IPS DF 6.9 (cell line): ENCODE results near the gene KCNK10.

Experiments used
- DNase-seq: peaks from one replicate; pipeline ENCODE4 v3.0.0-alpha.2; 2013; ENCODE audit warnings: low read depth, low spot score
- H3K27ac ChIP-seq: one replicate; pipeline ENCODE4 v1.5.1; 2013; ENCODE audit warnings: low read length, control low read depth
- H3K27me3 ChIP-seq: 2 replicates; pipeline ENCODE4 v1.6.1; 2013; ENCODE audit warnings: mild to moderate bottlenecking, low read length; ENCODE audit not compliant: control insufficient read depth, insufficient read depth
- H3K36me3 ChIP-seq: 2 replicates; pipeline ENCODE4 v1.6.1; 2013; ENCODE audit warnings: low read length; ENCODE audit not compliant: control insufficient read depth, insufficient read depth
- H3K4me1 ChIP-seq: 2 replicates; pipeline ENCODE4 v1.6.1; 2013; ENCODE audit warnings: low read length; ENCODE audit not compliant: control insufficient read depth, insufficient read depth
- H3K4me3 ChIP-seq: 2 replicates; pipeline ENCODE4 v1.5.1; 2013; ENCODE audit warnings: mild to moderate bottlenecking, low read length
- H3K9me3 ChIP-seq: 2 replicates; pipeline ENCODE4 v1.6.1; 2013; ENCODE audit warnings: low read length, inconsistent platforms; ENCODE audit not compliant: control insufficient read depth, insufficient read depth
- whole genome bisulfite sequencing: extraction: QIAGEN DNeasy Blood & Tissue Kit; methylation state at CpG from one replicate; pipeline ENCODE4 v1.1.7; 2013; ENCODE audit warnings: mixed read lengths, missing lambda C conversion rate; ENCODE audit not compliant: insufficient read length, insufficient coverage; 5-methylcytosine and 5-hydroxymethylcytosine counted together

Gene KCNK10

GRCh38 chr14:88204221-88204620 lies 118.8 kb downstream of the KCNK10 start:
- Histone ChIP-seq H3K27ac (no peak overlapping the region), H3K36me3 (no peaks in the 10 kb centered on the region), H3K4me1 (no peaks in the 10 kb centered on the region), H3K27me3 (no peaks in the 10 kb centered on the region), H3K9me3 (no peaks in the 10 kb centered on the region), H3K4me3 (no peak overlapping the region)
- no CpG with 5 or more reads among the region's 4 CpGs for WGBS
- DNase-seq = no peak

GRCh38 chr14:88203291-88203690 lies 119.8 kb downstream of the KCNK10 start:
- no peaks in the 10 kb centered on the region for H3K27me3 ChIP-seq
- H3K27ac ChIP-seq = no peak overlapping the region
- H3K36me3 ChIP-seq = no peaks in the 10 kb centered on the region
- no peak for DNase-seq
- no peaks in the 10 kb centered on the region for H3K4me1 ChIP-seq
- no peak overlapping the region for H3K4me3 ChIP-seq
- no peaks in the 10 kb centered on the region for H3K9me3 ChIP-seq
- no CpG with 5 or more reads among the region's 3 CpGs for WGBS

- Histone ChIP-seq H3K4me1 (no peaks in the 10 kb centered on the region), H3K27me3 (no peaks in the 10 kb centered on the region), H3K27ac (no peak overlapping the region), H3K4me3 (no peak overlapping the region), H3K36me3 (no peaks in the 10 kb centered on the region), H3K9me3 (no peaks in the 10 kb centered on the region)
- WGBS = no CpG with 5 or more reads among the region's 4 CpGs
- no peak for DNase-seq
These were observed 120.8 kb downstream of the KCNK10 start for GRCh38 chr14:88202286-88202685.

GRCh38 chr14:88201851-88202250 lies 121.2 kb downstream of the KCNK10 start:
- WGBS = no CpG with 5 or more reads among the region's 2 CpGs
- H3K36me3 ChIP-seq = no peaks in the 10 kb centered on the region

GRCh38 chr14:88199882-88200281 lies 123.2 kb downstream of the KCNK10 start:
- DNase-seq = no peak
- H3K36me3 ChIP-seq = no peaks in the 10 kb centered on the region
- no peaks in the 10 kb centered on the region for H3K9me3 ChIP-seq
- H3K27me3 ChIP-seq = no peaks in the 10 kb centered on the region
- H3K4me1 ChIP-seq = no peaks in the 10 kb centered on the region
- H3K4me3 ChIP-seq = no peak overlapping the region
- WGBS = no CpG with 5 or more reads among the region's 1 CpG
- H3K27ac ChIP-seq = no peak overlapping the region

More at GRCh38 chr14:88201851-88202250, 121.2 kb downstream of the KCNK10 start:
- H3K4me3 ChIP-seq = no peak overlapping the region
- H3K9me3 ChIP-seq = no peaks in the 10 kb centered on the region
- no peaks in the 10 kb centered on the region for H3K27me3 ChIP-seq
- no peaks in the 10 kb centered on the region for H3K4me1 ChIP-seq
- no peak overlapping the region for H3K27ac ChIP-seq
- DNase-seq = no peak

GRCh38 chr14:88198446-88198845 lies 124.6 kb downstream of the KCNK10 start:
- Histone ChIP-seq H3K27me3 (no peaks in the 10 kb centered on the region), H3K36me3 (no peaks in the 10 kb centered on the region), H3K4me3 (no peak overlapping the region), H3K4me1 (no peaks in the 10 kb centered on the region), H3K27ac (no peak overlapping the region), H3K9me3 (no peaks in the 10 kb centered on the region)
- no peak for DNase-seq
- WGBS = no CpG with 5 or more reads among the region's 1 CpG

- no peak for DNase-seq
- no CpG with 5 or more reads among the region's 1 CpG for WGBS
- Histone ChIP-seq H3K4me1 (no peaks in the 10 kb centered on the region), H3K27ac (no peak overlapping the region), H3K4me3 (no peak overlapping the region), H3K27me3 (no peaks in the 10 kb centered on the region), H3K9me3 (no peaks in the 10 kb centered on the region), H3K36me3 (no peaks in the 10 kb centered on the region)
These were observed 126.1 kb downstream of the KCNK10 start for GRCh38 chr14:88196925-88197324.

- Histone ChIP-seq H3K27ac (no peak overlapping the region), H3K4me1 (no peaks in the 10 kb centered on the region), H3K36me3 (no peaks in the 10 kb centered on the region), H3K4me3 (no peak overlapping the region), H3K9me3 (no peaks in the 10 kb centered on the region), H3K27me3 (no peaks in the 10 kb centered on the region)
- no CpG with 5 or more reads among the region's 7 CpGs for WGBS
- DNase-seq = no peak
These were observed 126.8 kb downstream of the KCNK10 start for GRCh38 chr14:88196116-88196890.

GRCh38 chr14:88195676-88196075 lies 127.4 kb downstream of the KCNK10 start:
- 100% methylated on average over 2 of the region's 7 CpGs for WGBS
- Histone ChIP-seq H3K27ac (no peak overlapping the region), H3K4me3 (no peak overlapping the region), H3K27me3 (no peaks in the 10 kb centered on the region), H3K9me3 (no peaks in the 10 kb centered on the region), H3K36me3 (no peaks in the 10 kb centered on the region), H3K4me1 (no peaks in the 10 kb centered on the region)
- no peak for DNase-seq

GRCh38 chr14:88194531-88194930 lies 128.5 kb downstream of the KCNK10 start:
- Histone ChIP-seq H3K4me3 (no peak overlapping the region), H3K27me3 (no peaks in the 10 kb centered on the region), H3K36me3 (no peaks in the 10 kb centered on the region), H3K9me3 (no peaks in the 10 kb centered on the region), H3K4me1 (no peaks in the 10 kb centered on the region), H3K27ac (no peak overlapping the region)
- WGBS = no CpG with 5 or more reads among the region's 8 CpGs
- DNase-seq = no peak

GRCh38 chr14:88191605-88192004 lies 131.5 kb downstream of the KCNK10 start:
- Histone ChIP-seq H3K4me1 (no peaks in the 10 kb centered on the region), H3K27ac (no peak overlapping the region), H3K27me3 (no peaks in the 10 kb centered on the region), H3K36me3 (no peaks in the 10 kb centered on the region), H3K4me3 (no peak overlapping the region), H3K9me3 (no peaks in the 10 kb centered on the region)
- WGBS = no CpG with 5 or more reads among the region's 2 CpGs
- no peak for DNase-seq
